ENCODE measurements around the gene KAZN. TPM values are rescaled to one million over a fixed set of nuclear protein-coding genes. Genes with fewer than 3 reads are reported as not detected.

KAZN gene
- total RNA-seq, 1 donor from 2014 or later = 11.6 TPM

GRCh38 chr1:15026117-15026489 lies 427.6 kb downstream of the KAZN start:
- DNase-seq (ENCODE audit: low read depth, low spot score) = no peak
- Mint-ChIP-seq H3K9me3 (no peaks in the 10 kb centered on the region), H3K4me1 (peaks cover 13% of the 10 kb centered on the region), H3K36me3 (ENCODE audit: low read depth) (no peaks in the 10 kb centered on the region), H3K27me3 (ENCODE audit: low read depth) (peaks cover 9% of the 10 kb centered on the region), H3K4me3 (no peak overlapping the region), H3K27ac (ENCODE audit: unreplicated experiment) (no peak overlapping the region)
- no peak for TF ChIP-seq CTCF (conservative IDR thresholded peaks at IDR 0.05)

- Mint-ChIP-seq H3K9me3 (no peaks in the 10 kb centered on the region), H3K36me3 (ENCODE audit: low read depth) (no peaks in the 10 kb centered on the region), H3K4me1 (peaks cover 10% of the 10 kb centered on the region), H3K4me3 (no peak overlapping the region), H3K27me3 (ENCODE audit: low read depth) (peaks cover 13% of the 10 kb centered on the region), H3K27ac (ENCODE audit: unreplicated experiment) (peak overlapping the region; percentile 67)
- DNase-seq (ENCODE audit: low read depth, low spot score) = peak; percentile 76
- TF ChIP-seq CTCF (conservative IDR thresholded peaks at IDR 0.05) = peak; percentile 88
These were observed 429.1 kb downstream of the KAZN start for GRCh38 chr1:15027515-15027986.

GRCh38 chr1:15028102-15028501 lies 429.6 kb downstream of the KAZN start:
- Mint-ChIP-seq H3K36me3 (ENCODE audit: low read depth) (no peaks in the 10 kb centered on the region), H3K27me3 (ENCODE audit: low read depth) (peaks cover 13% of the 10 kb centered on the region), H3K9me3 (no peaks in the 10 kb centered on the region), H3K27ac (ENCODE audit: unreplicated experiment) (no peak overlapping the region), H3K4me1 (peaks cover 7% of the 10 kb centered on the region), H3K4me3 (no peak overlapping the region)
- no peak for DNase-seq (ENCODE audit: low read depth, low spot score)
- TF ChIP-seq CTCF (conservative IDR thresholded peaks at IDR 0.05) = no peak

GRCh38 chr1:15028616-15029015 lies 430.1 kb downstream of the KAZN start:
- no peak for TF ChIP-seq CTCF (conservative IDR thresholded peaks at IDR 0.05)
- no peak for DNase-seq (ENCODE audit: low read depth, low spot score)
- Mint-ChIP-seq H3K4me1 (peaks cover 5% of the 10 kb centered on the region), H3K9me3 (no peaks in the 10 kb centered on the region), H3K4me3 (no peak overlapping the region), H3K36me3 (ENCODE audit: low read depth) (no peaks in the 10 kb centered on the region), H3K27me3 (ENCODE audit: low read depth) (peaks cover 16% of the 10 kb centered on the region), H3K27ac (ENCODE audit: unreplicated experiment) (no peak overlapping the region)

GRCh38 chr1:15029036-15029435 lies 430.6 kb downstream of the KAZN start:
- Mint-ChIP-seq H3K27ac (ENCODE audit: unreplicated experiment) (no peak overlapping the region), H3K4me3 (no peak overlapping the region), H3K27me3 (ENCODE audit: low read depth) (peaks cover 12% of the 10 kb centered on the region), H3K36me3 (ENCODE audit: low read depth) (no peaks in the 10 kb centered on the region), H3K9me3 (no peaks in the 10 kb centered on the region), H3K4me1 (peaks cover 5% of the 10 kb centered on the region)
- no peak for TF ChIP-seq CTCF (conservative IDR thresholded peaks at IDR 0.05)
- no peak for DNase-seq (ENCODE audit: low read depth, low spot score)

- peaks cover 5% of the 10 kb centered on the region for H3K4me1 Mint-ChIP-seq
- no peaks in the 10 kb centered on the region for H3K36me3 Mint-ChIP-seq (ENCODE audit: low read depth)
- H3K27ac Mint-ChIP-seq (ENCODE audit: unreplicated experiment) = no peak overlapping the region
- DNase-seq (ENCODE audit: low read depth, low spot score) = no peak
- H3K4me3 Mint-ChIP-seq = no peak overlapping the region
- H3K27me3 Mint-ChIP-seq (ENCODE audit: low read depth) = peaks cover 12% of the 10 kb centered on the region
- TF ChIP-seq CTCF (conservative IDR thresholded peaks at IDR 0.05) = no peak
- no peaks in the 10 kb centered on the region for H3K9me3 Mint-ChIP-seq
These were observed 431.3 kb downstream of the KAZN start for GRCh38 chr1:15029786-15030185.

All from neural crest cell (in vitro differentiated cells).